GM18907 (cell line): ENCODE data around the gene IL27RA.
A peak's percentile ranks its signal among the peaks of the same experiment; 100 is the strongest.

Experiments used
- ATAC-seq: cut with Tn5 transposase; IDR thresholded peaks from one replicate; pipeline ENCODE4 v1.9.1; 2021; ENCODE audit warnings: mild to moderate bottlenecking, moderate library complexity; ENCODE audit not compliant: unreplicated experiment

IL27RA gene

DNA sequence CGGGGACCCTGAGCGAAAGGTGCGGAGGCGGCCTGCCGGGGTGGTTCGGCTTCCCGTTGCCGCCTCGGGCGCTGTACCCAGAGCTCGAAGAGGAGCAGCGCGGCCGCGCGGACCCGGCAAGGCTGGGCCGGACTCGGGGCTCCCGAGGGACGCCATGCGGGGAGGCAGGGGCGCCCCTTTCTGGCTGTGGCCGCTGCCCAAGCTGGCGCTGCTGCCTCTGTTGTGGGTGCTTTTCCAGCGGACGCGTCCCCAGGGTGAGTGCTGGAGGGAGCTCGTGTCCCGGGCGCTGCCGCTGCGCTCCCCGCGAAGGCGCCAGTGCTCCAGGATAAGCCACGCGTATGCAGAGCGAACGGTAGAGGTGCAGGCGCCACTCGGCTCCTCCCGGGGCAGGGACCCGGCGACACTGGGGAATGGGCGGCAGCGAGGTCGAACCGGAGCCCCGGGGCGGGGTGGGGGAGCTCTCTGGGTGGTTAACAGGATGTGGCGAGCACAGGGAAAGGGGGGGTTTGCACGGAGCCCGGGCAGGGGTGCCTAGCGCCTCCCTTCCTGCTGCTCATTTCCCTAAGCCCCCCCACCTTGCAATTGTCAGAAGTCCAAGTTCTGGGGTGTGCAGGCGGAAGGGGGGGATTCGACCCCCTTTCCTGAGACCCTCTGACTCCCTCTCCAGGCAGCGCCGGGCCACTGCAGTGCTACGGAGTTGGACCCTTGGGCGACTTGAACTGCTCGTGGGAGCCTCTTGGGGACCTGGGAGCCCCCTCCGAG is at the start of gene IL27RA:
TSS of gene IL27RA (plus strand) at position 44 of the 762 bp plus-strand sequence. CDS start at position 155, 111 bp downstream.
- ATAC-seq, result peak; percentile 71

DNA sequence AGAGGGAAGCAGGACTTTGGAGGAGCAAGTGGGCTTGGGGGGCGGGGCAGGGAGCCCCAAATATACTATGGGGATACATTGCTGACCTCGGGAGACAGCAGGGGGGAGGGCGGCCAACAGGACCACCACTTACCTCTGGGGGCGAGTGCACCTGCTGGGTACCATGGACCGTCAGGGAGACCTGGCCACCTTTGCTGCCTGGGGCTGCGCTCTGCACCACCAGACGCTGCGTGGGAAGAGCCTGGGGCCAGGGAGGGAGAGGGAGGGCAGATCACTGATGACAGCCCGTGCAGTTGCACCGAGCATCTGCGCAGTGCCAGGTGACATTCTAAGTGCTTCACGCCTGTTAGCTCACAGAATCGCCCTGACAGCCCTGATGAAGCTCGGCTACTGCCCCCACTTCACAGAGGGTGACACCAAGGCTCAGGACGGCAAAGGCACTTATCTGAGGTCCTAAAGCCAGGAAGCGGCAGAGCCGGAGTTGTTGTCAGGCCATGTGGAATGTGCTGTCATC is 49.5 kb upstream of the IL27RA start:
- ATAC-seq, result no peak

DNA sequence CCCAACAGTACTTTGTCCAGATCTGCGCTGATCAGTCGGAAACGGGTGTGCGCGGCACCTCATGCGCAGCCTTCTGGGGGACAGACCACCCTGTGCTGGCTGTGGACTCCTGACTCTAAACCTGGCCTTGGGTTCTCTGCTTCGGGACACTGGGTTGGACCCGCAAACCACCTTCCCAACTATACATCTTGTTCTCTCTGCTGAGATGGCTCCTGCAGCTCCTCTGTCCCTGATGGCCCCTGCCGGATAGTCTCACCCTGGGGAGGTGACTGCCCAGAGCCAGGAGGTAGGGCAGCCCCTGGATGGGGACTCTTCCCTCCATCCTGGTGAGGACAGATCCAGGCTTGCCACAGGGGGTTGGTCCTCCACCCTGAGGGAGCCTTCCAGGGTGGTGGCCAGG is 48.8 kb upstream of the IL27RA start:
- no peak for ATAC-seq

DNA sequence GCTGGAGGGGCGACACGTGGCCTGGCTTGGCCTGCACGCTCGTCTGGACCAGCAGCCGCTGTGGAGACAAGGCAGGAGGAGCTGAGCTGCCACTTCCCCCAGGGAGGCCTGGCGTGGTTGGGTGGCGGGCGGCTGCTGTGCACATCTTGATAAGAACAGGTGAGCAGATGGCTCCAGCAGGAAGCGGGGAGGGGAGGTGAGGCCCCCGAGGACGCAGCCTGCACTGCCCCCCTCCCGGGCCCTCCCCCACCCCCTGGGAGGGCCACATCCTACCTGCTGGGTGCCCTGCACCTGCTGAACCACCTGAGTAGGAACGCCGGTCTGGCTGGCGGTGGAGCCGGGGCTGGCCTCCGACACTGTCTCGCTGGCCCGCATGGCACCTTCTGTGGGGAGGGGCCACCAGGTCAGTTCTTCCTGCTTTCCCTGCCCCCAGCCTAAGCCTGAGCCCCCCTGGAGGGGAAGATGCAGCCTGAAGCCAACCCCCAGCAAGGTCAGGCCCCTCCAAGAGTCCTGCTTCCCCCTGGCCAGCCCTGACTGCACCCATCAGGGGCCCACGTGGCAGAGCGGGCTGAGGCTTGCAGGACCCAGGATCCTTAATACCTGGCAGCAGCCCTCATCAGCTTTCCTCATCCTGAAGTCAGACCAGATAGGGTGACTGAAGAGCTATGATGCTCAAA is 48.2 kb upstream of the IL27RA start:
- ATAC-seq, result no peak

DNA sequence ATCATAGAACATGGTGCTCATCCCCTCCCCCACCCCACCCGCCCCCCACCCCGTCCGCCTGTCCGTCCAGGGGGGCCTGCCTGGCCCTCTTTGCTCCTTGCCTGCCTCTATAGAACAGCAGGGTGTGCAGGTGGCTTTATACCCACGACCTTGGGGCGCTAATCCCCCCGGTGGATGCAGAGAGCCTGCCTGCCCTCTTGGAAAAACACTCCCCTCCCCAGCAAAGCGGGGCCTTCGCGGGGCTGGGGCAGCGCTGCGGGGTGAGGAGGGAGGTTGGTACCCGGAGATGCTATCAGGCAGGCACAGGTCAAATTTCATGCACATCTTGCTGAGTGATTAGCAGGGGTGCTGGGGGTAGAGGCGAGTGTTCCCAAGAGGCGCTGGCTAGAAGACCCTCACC is 47.4 kb upstream of the IL27RA start:
- no peak for ATAC-seq

DNA sequence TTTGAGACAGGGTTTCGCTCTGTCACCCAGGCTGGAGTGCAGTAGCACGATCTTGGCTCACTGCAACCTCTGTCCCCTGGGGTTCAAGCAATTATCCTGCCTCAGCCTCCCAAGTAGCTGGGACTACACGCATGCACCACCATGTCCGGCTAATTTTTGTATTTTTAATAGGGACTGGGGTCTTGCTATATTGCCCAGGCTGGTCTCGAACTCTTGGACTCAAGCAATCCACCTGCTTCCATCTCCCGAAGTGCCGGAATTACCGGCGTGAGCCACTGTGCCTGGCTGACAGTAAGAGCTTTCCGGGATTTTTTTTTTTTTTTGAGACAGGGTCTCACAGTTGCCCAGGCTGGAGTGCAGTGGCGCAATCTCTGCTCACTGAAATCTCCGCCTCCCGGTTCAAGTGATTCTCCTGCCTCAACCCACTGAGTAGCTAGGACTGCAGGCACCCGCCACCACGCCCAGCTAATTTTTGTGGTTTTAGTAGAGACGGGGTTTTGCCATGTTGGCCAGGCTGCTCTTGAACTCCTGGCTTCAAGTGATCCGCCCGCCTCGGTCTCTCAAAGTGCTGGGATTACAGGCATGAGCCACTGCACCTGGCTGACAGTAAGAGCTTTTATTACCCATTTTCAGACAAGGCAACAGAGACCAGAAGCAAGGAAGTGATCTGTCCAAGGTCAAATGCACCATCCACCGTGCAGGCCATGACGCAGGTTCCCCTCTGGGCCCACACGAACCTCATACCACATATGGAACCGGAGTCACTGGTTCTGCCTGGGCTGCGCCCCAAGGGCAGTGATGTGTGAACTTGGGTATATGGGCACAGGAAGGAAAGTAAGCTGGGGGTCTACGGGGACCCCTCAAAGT is 46.5 kb upstream of the IL27RA start:
- no peak for ATAC-seq

DNA sequence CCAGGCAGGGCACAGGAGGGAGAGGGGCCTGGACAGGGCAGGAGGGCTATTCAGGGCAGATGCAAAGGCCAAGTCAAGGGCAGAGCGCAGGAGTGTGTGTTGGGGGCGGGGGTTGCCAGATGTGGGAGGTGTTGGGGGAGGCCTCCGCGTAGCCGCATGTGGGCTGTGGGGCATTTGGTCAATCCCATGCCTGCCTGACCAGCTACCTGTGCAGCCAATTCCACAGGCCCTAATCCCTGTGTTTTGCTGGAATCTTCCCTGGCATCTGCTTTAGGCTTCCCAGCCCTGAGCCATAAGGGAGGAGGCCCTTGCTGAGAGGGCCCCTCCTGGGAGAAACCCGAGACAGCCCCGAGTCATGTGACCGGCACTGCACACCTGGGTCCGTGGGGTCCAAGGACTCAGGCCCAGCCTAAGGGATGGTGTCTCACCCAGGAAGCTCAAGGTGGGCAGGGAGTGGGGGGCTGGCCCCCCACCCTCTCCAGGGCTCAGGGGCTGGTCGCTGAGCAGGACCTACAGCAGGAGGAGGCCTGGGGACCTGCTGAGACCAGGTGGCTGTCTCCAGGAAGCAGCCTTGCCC is 45.7 kb upstream of the IL27RA start:
- peak; percentile 25 for ATAC-seq

DNA sequence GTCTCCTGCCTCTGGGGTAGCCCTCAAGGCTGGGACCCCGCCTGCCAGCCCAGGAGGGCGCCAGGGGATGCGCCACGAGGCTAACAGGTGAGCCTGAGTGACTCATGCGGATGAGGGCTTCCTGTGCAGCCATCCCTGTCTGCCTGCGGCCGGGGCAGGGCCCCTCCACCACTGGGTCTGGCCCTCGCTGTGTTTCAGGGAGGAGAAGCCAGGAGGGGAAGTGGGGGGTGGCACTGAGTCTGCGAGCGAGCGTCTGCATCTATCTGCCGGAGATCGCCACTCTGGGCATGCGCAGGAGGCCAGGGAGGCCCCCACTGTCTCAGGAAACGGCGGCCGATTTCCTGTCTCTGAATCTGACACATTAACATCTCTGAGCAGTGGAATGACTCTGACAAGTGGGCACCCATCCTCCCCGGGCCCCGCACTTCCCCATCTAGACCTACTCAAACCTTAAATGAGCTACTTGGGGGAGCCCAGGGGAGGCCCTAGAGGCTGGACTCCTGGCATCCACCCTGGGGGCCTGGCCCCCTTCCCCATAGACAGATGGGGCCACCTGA is 45.1 kb upstream of the IL27RA start:
- ATAC-seq, result peak; percentile 83

DNA sequence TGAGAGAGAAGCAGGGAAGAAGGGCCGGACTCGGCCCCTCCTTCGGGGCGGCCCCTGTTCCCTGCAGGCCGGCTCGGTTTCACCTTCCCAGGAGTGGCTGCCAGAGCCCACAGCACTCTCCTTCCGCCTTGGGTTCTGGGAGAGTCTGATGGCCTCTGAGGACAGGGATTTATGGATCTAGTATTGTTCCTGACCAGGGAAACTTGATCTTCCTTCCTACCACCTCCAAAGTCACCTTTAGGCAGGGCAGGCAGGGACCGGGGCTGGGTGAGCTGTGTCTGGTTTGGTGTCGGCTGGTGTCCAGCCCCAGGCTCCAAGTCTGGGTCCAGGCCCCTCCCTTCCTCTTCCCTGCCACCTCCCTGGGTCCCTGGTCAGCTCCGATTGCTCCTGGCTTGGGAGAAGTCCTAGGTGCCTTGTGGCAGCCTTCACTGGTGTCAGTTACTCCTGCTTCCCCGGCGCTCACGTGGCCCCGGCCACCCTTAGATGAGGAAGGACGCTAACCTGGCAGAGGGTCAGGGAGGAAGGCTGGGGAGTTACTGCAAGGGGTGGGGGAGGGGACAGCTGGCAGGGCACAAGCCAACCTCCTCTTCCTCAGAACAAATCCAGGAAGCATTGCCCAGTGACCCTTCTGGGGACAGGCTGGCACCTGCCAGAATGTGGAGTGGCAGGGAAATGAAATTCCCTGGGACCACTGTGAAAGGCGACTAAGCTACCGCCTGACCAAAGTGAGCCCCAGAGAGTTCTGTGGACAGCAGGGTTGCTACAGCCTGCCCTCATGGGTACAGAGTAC is 44.3 kb upstream of the IL27RA start:
- no peak for ATAC-seq

DNA sequence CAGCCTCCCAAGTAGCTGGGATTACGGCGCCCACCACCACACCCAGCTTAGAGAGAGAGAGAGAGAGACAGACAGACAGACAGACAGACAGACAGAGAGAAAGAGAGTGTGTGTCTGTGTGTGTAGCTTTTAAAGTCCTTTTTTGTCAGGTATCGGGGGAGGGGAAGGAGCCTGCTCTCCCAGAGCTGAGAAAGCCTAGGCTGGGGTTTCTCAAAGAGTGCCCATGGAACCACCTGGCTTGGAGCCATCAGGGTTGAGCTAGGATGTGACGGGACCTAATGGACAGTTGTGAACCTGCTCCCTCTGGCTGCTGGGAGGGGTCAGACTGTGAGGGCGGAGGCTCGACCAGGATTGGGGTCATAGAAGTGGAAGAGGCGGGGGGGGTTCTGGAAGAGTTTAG is 42.1 kb upstream of the IL27RA start:
- ATAC-seq, result no peak

DNA sequence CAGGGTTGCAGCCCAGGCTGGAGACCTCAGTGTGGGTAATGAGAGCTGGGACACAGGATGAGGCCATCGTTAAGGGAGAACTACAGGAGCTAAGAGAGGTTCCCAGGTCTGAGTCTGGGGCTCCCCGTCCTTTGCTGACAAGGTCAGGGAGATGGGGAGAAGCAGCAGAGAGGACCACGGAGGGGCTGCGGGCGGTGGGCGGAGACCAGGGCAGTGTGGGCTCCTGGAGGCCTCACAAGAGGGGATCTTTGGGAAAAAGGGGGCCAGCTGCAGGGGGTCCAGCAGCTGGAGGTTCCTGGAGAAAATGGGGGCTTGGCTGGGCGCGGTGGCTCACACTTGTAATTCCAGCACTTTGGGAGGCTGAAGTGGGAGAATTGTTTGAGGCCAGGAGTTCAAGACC is 41.5 kb upstream of the IL27RA start:
- ATAC-seq, result no peak

DNA sequence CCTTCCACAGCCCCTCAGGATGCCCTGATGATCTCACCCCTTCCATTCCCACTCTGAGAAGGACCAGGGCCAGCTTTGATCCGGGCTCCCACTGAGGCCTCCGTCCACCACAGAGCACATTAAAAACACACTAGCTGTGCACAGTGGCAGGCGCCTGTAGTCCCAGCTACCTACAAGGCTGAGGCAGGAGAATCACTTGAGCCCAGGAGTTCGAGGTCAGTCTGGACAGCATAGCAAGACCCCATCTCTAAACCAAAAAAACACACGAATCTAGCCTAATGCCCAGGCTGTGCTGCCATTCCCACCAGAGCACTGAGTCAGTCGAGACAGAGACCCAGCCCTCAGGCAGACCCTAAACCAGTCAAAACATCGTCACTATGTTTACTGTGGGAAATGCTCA is 39.5 kb upstream of the IL27RA start:
- ATAC-seq, result no peak

DNA sequence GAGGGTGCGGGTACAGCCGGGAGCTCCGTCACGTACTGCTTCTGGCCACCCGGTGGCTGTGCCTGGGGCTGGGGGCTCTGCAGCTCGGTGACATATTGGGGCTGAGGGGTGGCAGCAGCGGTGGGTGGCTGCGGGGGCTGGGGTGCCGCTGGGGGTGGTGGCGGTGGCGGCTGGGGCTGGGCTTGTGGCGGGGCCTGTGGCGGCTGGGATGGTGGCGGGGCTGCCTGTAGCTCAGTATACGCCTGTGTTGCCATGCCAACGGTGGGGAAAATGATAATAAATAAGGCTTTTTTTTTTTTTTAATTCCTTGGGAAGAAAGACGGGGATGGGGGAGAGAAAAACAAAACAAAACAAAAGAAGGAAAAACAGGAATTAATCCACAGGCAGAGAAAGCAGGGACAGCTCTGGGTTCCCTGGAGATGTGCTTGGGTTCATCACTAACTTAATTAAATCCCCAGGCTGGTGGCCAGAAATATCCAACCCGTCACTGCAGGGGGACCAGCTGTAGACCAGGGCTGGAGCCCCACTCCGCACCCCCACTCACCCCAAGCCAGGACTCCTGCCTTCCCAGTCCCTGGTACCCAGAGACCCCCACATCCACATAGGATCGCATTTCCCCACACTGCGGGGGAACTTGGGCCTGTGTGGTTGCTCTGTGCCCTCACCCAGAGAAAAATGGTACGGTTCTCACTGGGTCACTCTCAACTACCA is 37.8 kb upstream of the IL27RA start:
- ATAC-seq, result no peak

DNA sequence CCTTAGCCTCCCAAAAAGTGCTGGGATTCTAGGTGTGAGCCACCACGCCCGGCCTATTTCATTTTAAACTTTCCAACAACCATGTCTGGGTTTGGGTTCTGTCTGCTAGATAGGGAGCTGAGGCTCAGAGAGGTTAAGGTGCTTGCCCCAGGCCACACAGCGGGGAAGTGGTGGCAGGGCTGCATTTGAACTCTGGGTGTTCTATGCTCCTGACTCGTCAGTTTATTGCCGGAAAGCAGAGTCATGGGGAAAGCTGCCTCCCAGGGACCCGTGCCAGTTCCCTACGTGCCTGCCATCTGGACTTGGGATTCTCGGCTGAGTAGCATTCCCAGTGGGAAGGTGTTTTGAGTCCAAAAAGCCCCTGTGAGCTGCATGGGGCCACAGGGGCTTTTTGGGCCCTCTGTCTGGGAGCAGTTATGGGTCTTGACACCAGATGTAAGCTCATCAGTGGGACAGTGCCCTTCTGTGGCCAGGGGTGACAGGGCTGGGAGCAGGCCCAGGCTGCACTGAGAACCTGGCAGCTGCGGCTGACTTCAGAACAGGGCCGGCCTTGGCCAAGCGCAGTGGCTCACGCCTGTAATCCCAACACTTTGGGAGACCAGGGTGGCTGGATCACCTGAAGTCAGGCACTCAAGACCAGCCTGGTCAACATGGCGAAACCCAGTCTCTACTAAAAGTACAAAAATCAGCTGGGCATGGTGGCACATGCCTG is 36.4 kb upstream of the IL27RA start:
- ATAC-seq, result no peak

DNA sequence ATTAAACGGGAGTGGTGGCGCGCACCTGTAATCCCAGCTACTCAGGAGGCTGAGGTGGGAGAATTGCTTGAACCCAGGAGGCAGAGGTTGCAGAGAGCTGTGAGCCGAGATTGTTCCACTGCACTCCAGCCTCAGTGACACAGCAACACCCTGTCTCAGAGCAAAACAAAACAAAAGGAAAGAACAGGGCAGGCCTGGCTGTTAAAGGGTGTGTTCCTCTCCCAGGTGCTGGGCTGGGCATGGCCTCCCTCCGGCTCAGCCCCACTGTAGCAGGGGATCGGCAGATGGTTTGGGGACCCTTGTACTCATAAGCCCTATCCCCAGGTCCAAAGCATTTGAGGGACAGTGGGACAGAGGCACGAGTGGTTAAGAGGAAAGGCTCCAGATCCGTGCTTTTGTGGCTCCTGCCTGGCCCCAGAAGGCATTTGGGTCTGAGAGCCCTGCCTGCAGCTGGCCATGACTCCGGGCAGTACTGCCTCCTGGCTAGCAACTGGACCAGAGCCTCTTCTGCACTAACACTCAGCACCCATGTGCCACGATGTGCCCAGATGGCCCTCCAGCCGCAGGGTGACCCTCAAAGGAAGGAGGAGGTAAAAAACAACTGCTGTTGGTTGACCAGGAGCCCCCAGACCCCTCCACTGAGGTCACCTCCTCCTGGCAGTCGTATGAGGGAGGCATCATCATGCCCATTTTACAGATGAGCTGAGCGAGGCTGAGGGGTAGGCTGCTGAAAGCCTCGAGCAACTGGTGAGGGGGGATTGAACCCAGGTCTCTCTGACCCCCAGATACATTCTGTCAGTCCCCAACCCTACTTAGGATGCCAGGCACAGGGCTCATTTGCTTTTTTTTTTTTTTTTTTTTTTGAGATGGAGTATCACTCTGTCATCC is 35.4 kb upstream of the IL27RA start:
- ATAC-seq, result no peak

DNA sequence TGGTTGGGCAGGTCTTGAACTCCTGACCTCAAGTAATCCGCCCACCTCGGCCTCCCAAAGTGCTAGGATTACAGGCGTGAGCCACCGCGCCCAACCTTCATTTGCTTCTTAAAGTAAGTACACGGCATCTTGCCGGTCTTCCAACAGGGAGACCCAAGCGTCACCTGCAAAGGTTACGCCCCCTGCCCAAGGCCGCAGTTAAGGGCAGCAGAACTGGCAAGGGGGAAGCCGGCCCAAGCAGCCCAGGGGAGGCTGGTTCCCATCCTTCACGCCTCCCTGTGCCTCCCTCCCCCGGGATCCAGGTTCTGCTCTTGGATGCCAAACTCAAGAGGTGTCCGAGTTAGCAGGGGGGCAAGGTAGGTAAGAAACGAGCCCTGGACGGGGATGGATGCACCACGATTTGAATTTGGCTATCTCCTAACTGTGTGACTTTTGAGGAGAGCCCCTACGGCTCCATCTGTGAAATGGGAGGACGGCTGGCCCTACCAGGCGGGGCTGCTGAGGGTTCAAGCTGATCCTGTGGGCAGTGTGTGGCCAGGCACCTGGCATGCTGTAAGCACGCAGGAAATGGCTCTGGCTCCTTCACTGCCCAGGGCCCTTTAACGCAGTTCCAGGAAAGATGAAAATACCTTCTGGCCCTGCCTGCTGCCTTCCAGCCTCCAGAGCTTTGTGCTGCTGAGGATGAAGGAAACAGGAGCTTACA is 34.5 kb upstream of the IL27RA start:
- ATAC-seq, result no peak

DNA sequence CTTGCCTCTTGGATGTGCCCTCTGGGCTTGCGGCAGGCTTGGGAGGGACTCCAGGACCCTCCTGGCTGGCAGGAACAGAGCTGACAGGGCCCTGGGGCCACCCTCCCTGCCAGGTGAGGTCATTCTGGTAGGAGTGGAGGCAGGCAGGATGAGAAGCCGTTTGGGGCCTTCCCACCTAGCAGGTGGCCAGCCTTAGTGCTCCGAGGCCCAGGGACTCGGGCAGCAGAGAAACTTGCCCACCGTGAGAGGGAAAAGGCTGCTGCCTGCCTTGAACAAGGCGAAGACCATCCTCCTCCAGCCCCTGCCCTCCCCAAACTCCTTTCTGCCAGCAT is 34.0 kb upstream of the IL27RA start:
- ATAC-seq, result no peak
